B cell (primary cell): ENCODE results near the gene ZFP90. TPM values are rescaled to one million over a fixed set of nuclear protein-coding genes. Genes with fewer than 3 reads are reported as not detected.

ENCODE experiments used
- ATAC-seq: fragments of 200-7000 bp; cut with Tn5 transposase; one replicate; pipeline ENCODE4 v1.10.0; 2021; ENCODE audit warnings: low read depth, mild to moderate bottlenecking, moderate number of reproducible peaks, moderate library complexity
- CTCF ChIA-PET: fragments of 350-600 bp; sonication (Branson Sonifier 250); formaldehyde crosslinking; loops from one replicate; lab custom pipeline; 2021; ENCODE audit warnings: antibody characterized with exemption, inconsistent platforms; lab: Charles Lee
- POLR2A ChIA-PET: fragments of 350-600 bp; sonication (Branson Sonifier 250); formaldehyde crosslinking; loops from one replicate; lab custom pipeline; 2021; ENCODE audit warnings: antibody characterized with exemption; lab: Charles Lee
- DNase-seq: peaks from one replicate; pipeline ENCODE4 v3.0.0; 2013
- H2AFZ ChIP-seq: 2 replicates; pipeline ENCODE4 v1.6.1; 2012; ENCODE audit warnings: mild to moderate bottlenecking, low read depth, low read length; ENCODE audit not compliant: insufficient read depth, poor library complexity, severe bottlenecking
- H3K27ac ChIP-seq, 2 donors: 1 replicate in 1 of 2; 2 replicates in 1 of 2; pipeline ENCODE4 v1.5.1; 2012 to 2013; ENCODE audit warnings: low read length in 2 of 2, mild to moderate bottlenecking in 2 of 2, moderate library complexity in 1 of 2
- H3K27me3 ChIP-seq, 4 experiments: fragments of 200-600 bp in 1 of 4; sonication (generic) in 1 of 4; replicated peaks in 1 of 4; 1 replicate in 2 of 4; 2 replicates in 2 of 4; pipeline versions ENCODE4 v1.6.1 to v1.7.0; 2013 to 2016; ENCODE audit warnings: low read length in 3 of 4, mild to moderate bottlenecking in 2 of 4, mixed read lengths in 1 of 4, moderate library complexity in 1 of 4; ENCODE audit not compliant: insufficient read depth in 4 of 4, control insufficient read depth in 3 of 4; ENCODE audit errors: control extremely low read depth in 1 of 4
- H3K36me3 ChIP-seq, 2 experiments: replicated peaks in 1 of 2; 1 replicate in 1 of 2; 2 replicates in 1 of 2; pipeline versions ENCODE4 v1.6.1 to v1.7.1; 2013; ENCODE audit warnings: low read length in 1 of 2; ENCODE audit not compliant: insufficient read depth in 2 of 2, control insufficient read depth in 1 of 2; ENCODE audit errors: control extremely low read depth in 1 of 2, extremely low read depth in 1 of 2
- H3K4me1 ChIP-seq, 2 donors: fragments of 200-600 bp in 1 of 2; sonication (generic) in 1 of 2; 1 replicate in 1 of 2; 2 replicates in 1 of 2; pipeline versions ENCODE4 v1.5.1 to v1.6.1; 2013 to 2017; ENCODE audit warnings: low read length in 2 of 2; ENCODE audit not compliant: control insufficient read depth in 2 of 2, insufficient read depth in 2 of 2
- H3K4me2 ChIP-seq: replicated peaks from 2 replicates; pipeline ENCODE3; 2012; ENCODE audit warnings: mild to moderate bottlenecking, low read depth, low read length; ENCODE audit not compliant: poor library complexity, severe bottlenecking
- H3K4me3 ChIP-seq, 5 experiments: fragments of 200-600 bp in 1 of 5; sonication (generic) in 1 of 5; 1 replicate in 3 of 5; 2 replicates in 2 of 5; pipeline versions ENCODE4 v1.5.1 to v1.7.0; 2011 to 2016; ENCODE audit warnings: low read length in 4 of 5, mild to moderate bottlenecking in 4 of 5, low read depth in 2 of 5, control low read depth in 1 of 5, moderate library complexity in 1 of 5; ENCODE audit not compliant: insufficient read depth in 1 of 5; ENCODE audit errors: control extremely low read depth in 1 of 5, extremely low read depth in 1 of 5
- H3K79me2 ChIP-seq: fragments of 200-600 bp; sonication (generic); one replicate; pipeline ENCODE4 v1.6.0; 2016; ENCODE audit warnings: low read length; ENCODE audit not compliant: control insufficient read depth, insufficient read depth
- H3K9ac ChIP-seq: fragments of 200-600 bp; sonication (generic); 2 replicates; pipeline ENCODE4 v1.6.1; 2017; ENCODE audit warnings: mild to moderate bottlenecking, low read length, moderate library complexity
- H3K9me3 ChIP-seq, 3 donors: one replicate each; pipeline versions ENCODE4 v1.6.1 to v1.7.1; 2013; ENCODE audit warnings: low read length in 2 of 3; ENCODE audit not compliant: control insufficient read depth in 2 of 3, insufficient read depth in 1 of 3; ENCODE audit errors: control extremely low read depth in 1 of 3
- H4K20me1 ChIP-seq: 2 replicates; pipeline ENCODE4 v1.6.0; 2012; ENCODE audit warnings: mild to moderate bottlenecking, low read length; ENCODE audit not compliant: insufficient read depth, control insufficient read depth, poor library complexity, severe bottlenecking
- H3K27ac Mint-ChIP-seq: one replicate; pipeline ENCODE4 v1.8.0; 2021; ENCODE audit warnings: mixed read lengths
- H3K27me3 Mint-ChIP-seq: one replicate; pipeline ENCODE4 v1.8.0; 2021; ENCODE audit warnings: mixed read lengths
- H3K4me1 Mint-ChIP-seq: one replicate; pipeline ENCODE4 v1.8.0; 2021; ENCODE audit warnings: mixed read lengths
- H3K4me3 Mint-ChIP-seq: one replicate; pipeline ENCODE4 v1.8.0; 2021; ENCODE audit warnings: mixed read lengths
- H3K9me3 Mint-ChIP-seq: one replicate; pipeline ENCODE4 v1.8.0; 2022; ENCODE audit warnings: mixed read lengths; ENCODE audit not compliant: insufficient read depth
- EZH2 ChIP-seq: IDR thresholded peaks from 2 replicates; pipeline ENCODE4 v1.6.1; 2012; ENCODE audit warnings: borderline replicate concordance, low read depth, mild to moderate bottlenecking, moderate library complexity, low read length; ENCODE audit not compliant: insufficient read depth, poor library complexity, severe bottlenecking
- WGBS: methylation state at CpG from one replicate; pipeline ENCODE4 v1.1.5; 2013; ENCODE audit warnings: missing lambda C conversion rate; ENCODE audit not compliant: insufficient coverage; 5-methylcytosine and 5-hydroxymethylcytosine counted together
- intact Hi-C: fragments of 100-400 bp; cut with micrococcal nuclease; formaldehyde crosslinking; loops from one replicate; pipeline ENCODE4 v1.10.0; 2022
- polyA plus RNA-seq: library from polyadenylated mRNA; depleted of rRNA; stranded (reverse); fragments of >200 nt; gene quantifications from 2 replicates; pipeline ENCODE4 v1.2.3, GENCODE V29; 2012
- total RNA-seq, 2 donors: library from RNA; stranded (reverse); fragments of 120-200 nt in 1 of 2; gene quantifications; 1 replicate in 1 of 2; 2 replicates in 1 of 2; pipeline versions ENCODE4 v1.2.3 to v1.2.4, GENCODE V29; 2013 to 2022
- TF ChIP-seq, protein P1 (sequence below): fragments of 200-600 bp; IDR thresholded peaks from one replicate; pipeline ENCODE4 v1.8.0; 2022; ENCODE audit warnings: antibody characterized with exemption, mild to moderate bottlenecking

The ZFP90 gene
- total and polyA plus RNA-seq, 2 donors (not counting 1 experiment from before 2014, with no cell fraction given), result 16.5 to 30.7 TPM

- no peaks in the 10 kb centered on the region for H3K27me3 ChIP-seq
- TF ChIP-seq EZH2, result no peak
- TF ChIP-seq, protein P1, sequence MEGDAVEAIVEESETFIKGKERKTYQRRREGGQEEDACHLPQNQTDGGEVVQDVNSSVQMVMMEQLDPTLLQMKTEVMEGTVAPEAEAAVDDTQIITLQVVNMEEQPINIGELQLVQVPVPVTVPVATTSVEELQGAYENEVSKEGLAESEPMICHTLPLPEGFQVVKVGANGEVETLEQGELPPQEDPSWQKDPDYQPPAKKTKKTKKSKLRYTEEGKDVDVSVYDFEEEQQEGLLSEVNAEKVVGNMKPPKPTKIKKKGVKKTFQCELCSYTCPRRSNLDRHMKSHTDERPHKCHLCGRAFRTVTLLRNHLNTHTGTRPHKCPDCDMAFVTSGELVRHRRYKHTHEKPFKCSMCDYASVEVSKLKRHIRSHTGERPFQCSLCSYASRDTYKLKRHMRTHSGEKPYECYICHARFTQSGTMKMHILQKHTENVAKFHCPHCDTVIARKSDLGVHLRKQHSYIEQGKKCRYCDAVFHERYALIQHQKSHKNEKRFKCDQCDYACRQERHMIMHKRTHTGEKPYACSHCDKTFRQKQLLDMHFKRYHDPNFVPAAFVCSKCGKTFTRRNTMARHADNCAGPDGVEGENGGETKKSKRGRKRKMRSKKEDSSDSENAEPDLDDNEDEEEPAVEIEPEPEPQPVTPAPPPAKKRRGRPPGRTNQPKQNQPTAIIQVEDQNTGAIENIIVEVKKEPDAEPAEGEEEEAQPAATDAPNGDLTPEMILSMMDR, result no peak
- Mint-ChIP-seq H3K9me3 (no peaks in the 10 kb centered on the region), H3K4me3 (no peak overlapping the region), H3K4me1 (peaks cover 19% of the 10 kb centered on the region), H3K27ac (no peak overlapping the region), H3K27me3 (no peaks in the 10 kb centered on the region)
- H3K4me3 ChIP-seq, result no peak overlapping the region
- no peak for DNase-seq
- H4K20me1 ChIP-seq, result no peaks in the 10 kb centered on the region
- ChIA-PET CTCF (interaction anchor here (0.8 to 2.6 kb wide), 3 partner anchors 14 to 589 kb away, joined by 3 to 12 read pairs (median 4); no protein-coding TSS in a partner anchor), POLR2A (no interaction called here)
- ATAC-seq, result no peak
- H3K36me3 ChIP-seq, result no peaks in the 10 kb centered on the region
- no peak overlapping the region for H3K27ac ChIP-seq
- intact Hi-C loops, result loop anchor here (10.0 kb wide), 1 partner anchor 779 kb away; the partner anchor contains the start of gene VPS4A
- H3K9ac ChIP-seq, result no peak overlapping the region
- peaks cover 12 to 23% of the 10 kb centered on the region in 2 donors for H3K4me1 ChIP-seq
- no CpG with 5 or more reads among the region's 1 CpG for WGBS
- H3K79me2 ChIP-seq, result peaks cover 14% of the 10 kb centered on the region
- no peak overlapping the region for H2AFZ ChIP-seq
- no peak overlapping the region for H3K4me2 ChIP-seq
- H3K9me3 ChIP-seq, result no peaks in the 10 kb centered on the region
These were observed 3.8 kb upstream of the ZFP90 start for GRCh38 chr16:68535331-68535730.

- H2AFZ ChIP-seq, result peak overlapping the region; percentile 99
- H3K4me1 Mint-ChIP-seq, result peaks cover 15% of the 10 kb centered on the region
- ChIA-PET CTCF (interaction anchor here (2.0 kb wide), 1 partner anchor 19 kb away, joined by 17 read pairs; no protein-coding TSS in a partner anchor), POLR2A (no interaction called here)
- H4K20me1 ChIP-seq, result no peaks in the 10 kb centered on the region
- H3K36me3 ChIP-seq, result peaks cover 0 to 15% of the 10 kb centered on the region in 2 experiments
- H3K9ac ChIP-seq, result peak overlapping the region; percentile 94
- peak overlapping the region; percentile 65 to 80 for H3K27ac ChIP-seq
- peaks cover 8 to 16% of the 10 kb centered on the region in 2 donors for H3K4me1 ChIP-seq
- H3K79me2 ChIP-seq, result peaks cover 14% of the 10 kb centered on the region
- peak overlapping the region; percentile 92 for H3K4me2 ChIP-seq
- intact Hi-C loops, result loop anchor here (1.0 to 10.0 kb wide), 4 partner anchors 9 to 775 kb away; partner anchors contain the start of genes SNTB2, TANGO6 and VPS4A
- H3K4me3 ChIP-seq, result peak overlapping the region; percentile 67 to 97 (median 90)
- no peaks in the 10 kb centered on the region for H3K27me3 ChIP-seq
- DNase-seq (peak; percentile 36), ATAC-seq (no peak)
- H3K4me3 Mint-ChIP-seq, result peak overlapping the region; percentile 95
- no peaks in the 10 kb centered on the region for H3K27me3 Mint-ChIP-seq
- TF ChIP-seq, protein P1, result no peak
- no peak for TF ChIP-seq EZH2
- H3K9me3 ChIP-seq, result no peaks in the 10 kb centered on the region
- H3K27ac Mint-ChIP-seq, result peak overlapping the region; percentile 90
- no peaks in the 10 kb centered on the region for H3K9me3 Mint-ChIP-seq
- WGBS, result 3% methylated on average over 14 of the region's 19 CpGs
These were observed 684 bp downstream of the ZFP90 start for GRCh38 chr16:68539711-68540239.
